ENCODE results near the gene WTAP.
"Not testable (repeated sequence)": the region's sequence is repeated elsewhere in the genome, so short reads cannot be mapped to it uniquely, and the experiment has no call there.

WTAP gene

DNA sequence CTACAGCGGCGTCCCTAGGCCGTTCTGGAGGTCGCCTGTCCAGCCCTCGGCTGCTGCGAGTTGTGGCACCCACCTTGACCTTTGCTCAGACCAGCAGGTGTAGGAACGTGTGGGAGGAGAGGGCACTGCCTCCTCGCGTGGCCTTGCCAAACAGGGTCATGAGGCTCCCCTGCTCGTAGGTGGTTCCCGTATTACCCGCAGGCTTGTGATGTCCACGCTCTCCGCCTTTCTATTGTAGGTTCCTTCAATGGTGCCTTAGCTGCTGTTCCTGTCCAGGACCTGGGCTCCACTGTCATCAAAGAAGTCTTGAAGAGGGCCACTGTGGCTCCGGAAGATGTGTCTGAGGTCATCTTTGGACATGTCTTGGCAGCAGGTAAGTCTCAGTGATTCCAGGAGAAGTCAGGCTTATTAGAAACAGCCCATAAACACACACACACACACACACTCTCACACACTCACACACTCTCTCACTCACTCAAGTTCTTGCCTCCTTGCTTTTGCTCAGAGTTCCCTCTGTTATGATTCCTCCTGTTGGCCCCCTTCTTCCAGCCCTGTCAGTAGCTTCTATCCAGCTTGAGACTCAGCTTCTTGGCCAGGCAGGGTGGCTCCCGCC is 35.5 kb downstream of the WTAP start:
- DNase-seq, result no peak

DNA sequence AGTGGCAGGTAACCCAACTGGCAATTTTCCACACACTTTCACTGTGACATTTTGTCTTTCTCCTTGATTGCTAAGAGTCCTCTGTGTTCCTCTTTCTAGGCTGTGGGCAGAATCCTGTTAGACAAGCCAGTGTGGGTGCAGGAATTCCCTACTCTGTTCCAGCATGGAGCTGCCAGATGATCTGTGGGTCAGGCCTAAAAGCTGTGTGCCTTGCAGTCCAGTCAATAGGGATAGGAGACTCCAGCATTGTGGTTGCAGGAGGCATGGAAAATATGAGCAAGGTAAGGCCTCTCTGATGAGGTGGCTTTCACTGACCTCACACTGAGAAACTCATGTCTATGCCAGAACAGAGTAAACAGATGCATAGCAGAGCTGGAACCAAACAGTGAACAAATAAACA is 39.6 kb downstream of the WTAP start:
- DNase-seq, result no peak

DNA sequence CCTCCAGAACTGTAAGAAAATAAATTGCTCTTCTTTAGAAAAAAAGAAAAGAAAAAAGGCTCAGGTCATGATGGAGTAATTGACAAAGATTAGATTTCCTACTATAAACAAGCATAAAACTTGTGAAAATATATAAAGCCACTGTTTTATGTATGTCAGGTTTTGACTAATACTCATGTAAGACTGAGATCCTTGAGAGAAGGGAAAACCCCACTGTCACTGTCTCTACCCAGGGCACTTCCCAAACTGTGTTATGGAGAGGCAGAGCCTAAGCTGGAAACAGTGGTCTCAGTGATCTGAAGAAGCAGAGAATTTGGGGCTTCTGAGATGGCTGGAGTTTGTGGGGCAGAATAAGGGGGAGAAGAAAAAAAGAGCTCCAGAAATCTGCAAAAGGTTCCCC is 42.2 kb downstream of the WTAP start:
- DNase-seq, result no peak

DNA sequence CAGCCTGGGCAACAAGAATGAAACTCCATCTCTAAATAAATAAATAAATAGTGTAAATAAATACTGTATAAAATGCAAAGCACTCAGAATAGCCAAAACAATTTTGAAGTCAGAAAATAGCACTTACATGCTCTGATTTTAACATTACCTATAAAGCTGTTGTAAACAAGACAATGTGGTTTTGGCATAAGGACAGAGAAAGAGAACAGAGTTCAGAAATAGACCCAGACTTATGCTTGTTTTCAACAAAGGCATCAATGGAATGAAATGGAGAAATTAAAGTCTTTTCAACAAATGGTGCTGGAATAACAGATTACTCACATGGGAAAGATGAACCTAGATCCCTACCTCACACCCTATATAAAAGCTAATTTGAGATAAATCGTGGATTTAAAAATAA is 44.9 kb downstream of the WTAP start:
- DNase-seq, result no peak

DNA sequence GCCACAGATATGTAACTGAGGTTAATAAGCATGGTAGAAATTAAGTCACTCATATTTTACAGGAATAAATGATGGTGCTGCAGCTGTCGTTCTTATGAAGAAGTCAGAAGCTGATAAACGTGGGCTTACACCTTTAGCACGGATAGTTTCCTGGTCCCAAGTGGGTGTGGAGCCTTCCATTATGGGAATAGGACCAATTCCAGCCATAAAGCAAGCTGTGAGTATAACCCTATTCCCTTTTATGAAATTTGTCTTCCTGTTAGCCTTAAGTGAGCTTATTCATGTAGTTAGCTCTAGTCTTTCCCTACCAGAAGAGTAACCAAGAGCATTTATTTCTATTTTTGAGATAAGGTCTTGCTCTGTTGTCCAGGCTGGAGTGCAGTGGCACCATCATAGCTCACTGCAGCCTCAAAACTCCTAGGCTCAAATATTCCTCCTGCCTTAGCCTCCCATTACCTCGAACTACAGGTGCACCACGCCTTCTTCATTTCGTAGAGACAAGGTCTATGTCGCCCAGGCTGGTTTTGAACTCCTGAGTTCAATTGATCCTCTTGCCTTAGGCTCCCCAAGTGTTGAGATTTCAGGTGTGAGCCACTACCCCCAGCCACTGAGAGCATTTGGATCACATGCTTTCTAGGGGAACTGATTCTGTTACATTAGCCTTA is 50.1 kb downstream of the WTAP start:
- no peak for DNase-seq

DNA sequence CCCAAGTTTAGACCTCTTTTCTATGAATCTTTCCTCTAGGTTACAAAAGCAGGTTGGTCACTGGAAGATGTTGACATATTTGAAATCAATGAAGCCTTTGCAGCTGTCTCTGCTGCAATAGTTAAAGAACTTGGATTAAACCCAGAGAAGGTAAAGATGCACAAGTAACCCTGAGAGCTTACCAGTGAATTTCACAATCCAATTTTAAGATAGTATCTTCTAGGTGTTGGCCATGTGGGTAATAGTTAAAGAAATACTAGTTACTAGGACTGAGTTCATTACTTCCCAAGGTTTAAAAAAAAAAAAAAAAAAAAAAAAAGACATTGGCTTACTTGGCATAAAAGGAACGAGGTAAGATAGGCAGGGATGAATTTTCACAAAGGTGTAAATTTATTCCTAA is 50.8 kb downstream of the WTAP start:
- no peak for DNase-seq

DNA sequence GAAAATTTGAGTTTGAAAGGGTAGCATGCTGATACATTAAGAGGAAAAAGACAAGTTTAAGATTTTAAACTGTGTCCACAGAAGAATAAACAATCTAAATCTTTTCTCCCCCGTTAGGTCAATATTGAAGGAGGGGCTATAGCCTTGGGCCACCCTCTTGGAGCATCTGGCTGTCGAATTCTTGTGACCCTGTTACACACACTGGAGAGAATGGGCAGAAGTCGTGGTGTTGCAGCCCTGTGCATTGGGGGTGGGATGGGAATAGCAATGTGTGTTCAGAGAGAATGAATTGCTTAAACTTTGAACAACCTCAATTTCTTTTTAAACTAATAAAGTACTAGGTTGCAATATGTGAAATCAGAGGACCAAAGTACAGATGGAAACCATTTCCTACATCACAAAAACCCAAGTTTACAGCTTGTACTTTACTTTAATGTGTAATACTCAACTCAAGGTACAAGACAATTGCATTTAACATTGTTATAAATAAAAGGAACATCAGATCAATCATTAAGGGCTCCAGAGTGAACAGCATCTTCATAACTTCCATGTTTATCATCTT is 51.3 kb downstream of the WTAP start:
- DNase-seq, result no peak

DNA sequence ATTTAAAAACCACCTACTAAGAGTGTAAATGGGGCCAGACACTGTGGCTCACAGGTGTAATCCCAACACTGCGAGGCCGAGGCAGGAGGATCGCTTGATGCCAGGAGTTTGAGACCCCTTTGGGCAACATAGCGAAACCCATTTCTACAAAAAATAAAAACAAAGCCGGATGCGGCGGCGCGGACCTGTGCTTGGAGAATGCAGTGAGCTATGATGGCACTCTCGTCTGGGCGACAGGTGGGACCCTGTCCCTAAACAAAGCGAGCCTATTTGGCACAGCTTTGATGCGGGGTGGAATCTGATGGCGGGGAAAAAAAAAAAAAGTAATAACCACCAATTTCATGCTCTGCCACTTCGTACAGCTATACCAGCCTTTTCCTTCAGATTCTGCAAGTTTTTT is 61.0 kb downstream of the WTAP start:
- no peak for DNase-seq

DNA sequence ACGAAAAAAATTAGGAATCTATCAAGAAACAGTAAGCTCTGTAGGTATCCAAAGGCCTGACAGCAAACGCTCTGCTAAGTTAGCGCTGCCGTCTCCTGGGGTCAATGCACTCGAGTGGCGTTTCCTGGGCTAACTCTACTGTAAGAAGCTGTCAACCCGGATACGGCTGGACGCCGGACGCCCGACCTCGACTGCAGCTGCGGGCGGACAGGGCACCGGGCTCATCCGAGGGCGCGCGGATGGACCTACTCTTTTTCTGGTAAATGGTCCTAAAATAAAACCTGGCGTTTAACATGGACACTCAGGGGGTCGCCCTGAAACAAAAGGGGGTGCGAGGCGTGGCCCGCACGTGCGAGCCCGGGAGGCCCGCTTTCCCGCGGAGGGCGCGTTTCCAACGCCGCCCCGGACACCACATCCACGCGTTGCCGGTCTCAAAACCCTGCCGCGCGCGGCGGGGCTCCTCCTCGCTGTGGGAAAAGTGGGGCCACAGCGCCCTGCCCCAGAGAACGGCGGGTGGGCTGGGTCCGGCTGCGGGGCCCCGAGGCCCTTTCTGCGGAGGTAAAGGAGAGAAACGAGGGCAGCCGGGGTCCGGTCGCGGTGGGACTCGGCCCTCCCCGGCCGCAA is 61.6 kb downstream of the WTAP start:
- DNase-seq, result no peak

DNA sequence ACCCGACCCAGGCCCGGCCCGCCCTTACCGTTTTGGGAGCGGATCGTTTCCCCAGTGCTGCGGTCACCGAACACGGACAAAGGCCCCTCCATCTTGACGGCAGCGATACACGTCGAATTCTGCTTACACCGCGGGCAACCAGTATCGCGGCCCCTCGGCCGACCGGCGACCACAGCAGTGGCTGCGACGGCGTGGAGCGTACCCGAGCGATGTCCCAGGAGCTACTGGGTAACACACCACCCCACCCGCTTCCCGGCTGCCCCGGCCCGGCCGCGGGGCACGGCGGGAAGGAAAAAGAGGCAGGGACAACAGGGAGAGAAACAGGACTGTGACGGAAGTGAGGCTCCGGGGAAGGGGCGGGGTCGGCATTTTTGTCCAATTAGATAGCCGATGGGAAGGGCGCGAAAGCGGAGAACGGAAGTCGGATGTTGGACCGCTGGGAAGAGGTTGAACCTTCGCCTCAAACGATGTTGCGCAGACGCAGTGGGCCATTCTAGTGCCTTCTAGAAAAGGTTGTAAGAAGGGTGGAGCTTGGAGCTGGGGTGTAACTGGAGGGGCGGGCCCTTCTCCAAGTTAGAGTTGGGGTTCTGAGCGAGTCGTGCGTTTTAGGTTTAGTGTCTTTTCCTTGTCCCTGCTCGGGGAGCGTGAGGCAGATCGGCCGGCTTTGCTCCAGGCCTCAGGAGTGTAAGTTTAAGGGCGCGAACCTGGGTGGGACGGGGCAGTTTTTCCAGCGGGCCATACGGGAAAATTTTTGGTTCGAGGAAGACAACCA is 62.3 kb downstream of the WTAP start, which contains the start of gene TCP1:
Gene TCP1 (minus strand): TSS at position 226 of the 772 bp plus-strand sequence. CDS start 134 bp downstream, at position 92.
- peak; percentile 100 for DNase-seq

DNA sequence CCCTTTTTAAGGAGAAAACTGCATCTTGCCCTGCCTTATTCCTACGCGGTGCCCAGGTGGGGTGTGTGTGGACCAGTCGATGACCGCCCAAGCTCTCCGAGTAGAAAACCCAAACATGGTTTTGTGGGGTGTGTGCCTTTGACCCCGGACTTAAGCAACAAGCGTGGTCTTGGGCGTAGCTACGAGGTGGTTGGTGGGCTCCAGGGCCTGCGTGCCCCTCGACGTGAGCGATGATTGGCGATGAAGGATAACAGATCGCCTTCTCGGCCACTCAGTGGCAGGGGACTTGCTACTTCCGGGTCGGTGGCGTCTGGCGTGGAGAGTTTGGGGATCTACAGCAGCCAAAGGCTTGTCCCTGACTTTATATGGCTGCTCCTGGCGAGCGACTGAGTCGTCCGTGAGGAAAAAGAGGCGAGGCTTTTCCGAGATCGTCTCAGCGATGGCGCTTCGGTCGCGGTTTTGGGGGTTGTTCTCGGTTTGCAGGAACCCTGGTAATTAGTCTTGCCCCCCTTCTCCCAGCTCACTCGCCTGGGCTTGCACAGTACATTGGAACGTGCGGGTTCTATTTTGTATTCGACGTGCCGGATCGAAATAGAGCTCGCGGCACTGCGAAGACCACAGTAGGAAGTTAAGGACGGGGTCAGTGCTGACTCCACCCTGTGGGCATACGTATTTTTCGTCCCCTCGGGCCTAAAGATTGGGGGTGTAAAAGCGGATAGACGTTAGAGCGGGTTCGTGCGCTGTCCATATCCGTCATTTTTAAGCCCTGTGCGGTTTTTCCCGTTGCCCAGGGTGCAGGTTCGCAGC is 63.0 kb downstream of the WTAP start, which contains the start of gene MRPL18:
Gene MRPL18 (plus strand): TSS at position 319 of the 807 bp plus-strand sequence. CDS start 121 bp downstream, at position 440.
- peak; percentile 97 for DNase-seq

DNA sequence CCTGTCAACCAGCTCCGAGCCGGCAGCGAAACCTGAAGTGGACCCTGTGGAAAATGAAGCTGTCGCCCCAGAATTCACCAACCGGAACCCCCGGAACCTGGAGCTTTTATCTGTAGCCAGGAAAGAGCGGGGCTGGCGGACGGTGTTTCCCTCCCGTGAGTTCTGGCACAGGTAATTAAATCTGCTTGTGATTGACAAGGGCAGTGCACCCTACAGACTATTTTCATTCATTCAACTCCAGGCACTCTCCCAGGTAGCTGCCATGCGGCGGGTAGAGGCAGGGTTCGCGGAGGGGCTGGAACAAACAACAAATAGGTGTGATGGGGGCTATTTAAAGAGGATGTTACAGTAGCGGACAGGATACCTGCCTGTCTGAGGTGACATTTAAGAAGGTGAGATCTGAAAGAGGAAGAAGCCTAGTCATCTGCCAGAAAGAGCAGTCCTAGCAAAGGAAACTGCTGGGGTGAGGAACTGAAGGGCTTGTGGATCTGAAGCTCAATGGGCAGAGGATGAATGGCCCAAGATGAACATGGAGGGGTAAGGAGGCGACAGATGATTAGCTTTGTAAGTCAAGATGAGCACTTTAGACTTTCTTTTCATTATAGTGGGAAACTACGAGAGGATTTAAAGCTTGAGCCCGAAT is 63.8 kb downstream of the WTAP start:
- DNase-seq, result peak; percentile 41

DNA sequence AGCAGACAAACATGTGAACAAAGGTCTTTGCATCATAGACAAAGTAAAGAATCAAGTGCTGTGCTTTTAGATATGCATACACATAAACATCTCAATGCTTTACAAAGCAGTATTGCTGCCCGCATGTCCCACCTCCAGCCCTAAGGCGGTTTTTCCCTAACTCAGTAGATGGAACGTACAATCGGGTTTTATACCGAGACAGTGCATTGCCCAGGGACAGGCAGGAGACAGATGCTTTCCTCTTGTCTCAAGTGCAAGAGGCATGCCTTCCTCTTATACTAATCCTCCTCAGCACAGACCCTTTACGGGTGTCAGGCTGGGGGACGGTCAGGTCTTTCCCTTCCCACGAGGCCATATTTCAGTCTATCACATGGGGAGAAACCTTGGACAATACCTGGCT is 67.7 kb downstream of the WTAP start:
- DNase-seq, result not testable (repeated sequence)

DNA sequence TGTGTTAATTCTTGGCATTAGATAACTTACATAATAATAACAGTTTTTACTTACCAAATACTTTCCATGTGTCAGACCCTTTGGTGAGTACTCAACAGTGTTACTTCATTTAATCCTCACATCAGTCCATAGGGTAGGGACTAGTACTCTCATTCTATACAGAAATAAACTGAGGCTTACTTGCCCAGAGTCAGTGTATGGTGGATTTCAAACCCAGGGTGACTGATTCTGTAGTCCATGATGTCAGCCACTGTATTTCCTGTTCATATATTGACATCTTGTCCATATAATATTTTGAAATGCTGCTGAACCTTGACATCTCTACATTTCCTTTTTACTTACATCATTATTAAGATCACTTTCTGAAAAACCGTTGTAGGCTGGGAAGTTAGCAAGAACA is 70.2 kb downstream of the WTAP start:
- DNase-seq, result no peak

DNA sequence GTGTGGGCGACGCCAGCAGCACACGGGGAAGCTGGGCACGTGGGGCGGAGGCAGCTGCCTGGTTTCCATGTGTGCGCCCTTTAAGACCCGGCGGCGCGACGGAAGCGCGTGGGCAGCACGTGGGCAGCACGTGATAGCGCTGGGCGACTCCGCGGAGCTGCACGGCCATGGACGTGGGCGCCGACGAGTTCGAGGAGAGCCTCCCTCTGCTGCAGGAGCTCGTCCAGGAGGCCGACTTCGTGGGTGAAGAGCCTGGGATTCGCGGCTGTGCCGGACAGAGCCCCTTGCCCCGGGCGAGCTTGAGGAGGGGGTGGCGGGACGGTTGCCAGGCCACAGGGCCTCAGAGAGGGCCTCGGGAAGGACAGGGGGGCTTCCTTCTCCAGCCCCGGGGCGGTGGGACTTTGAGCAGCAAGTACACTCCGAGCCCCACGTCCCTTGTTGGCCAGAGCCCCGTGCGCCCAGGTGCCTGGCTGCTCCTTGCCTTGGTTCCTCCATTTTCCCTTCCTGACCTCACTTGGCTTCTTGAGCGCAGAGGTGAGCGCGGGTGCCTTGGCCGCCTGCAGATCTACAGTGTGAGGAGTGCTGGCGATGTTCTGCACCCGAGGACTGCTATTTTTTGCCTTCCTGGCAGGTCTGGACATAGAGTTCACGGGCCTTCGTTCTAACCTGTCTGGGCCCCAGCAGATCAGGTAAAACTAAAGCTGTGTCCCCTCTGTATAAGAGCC is 73.0 kb downstream of the WTAP start, which contains the start of gene PNLDC1:
Gene PNLDC1 (plus strand): TSS at position 136 of the 725 bp plus-strand sequence. CDS start 32 bp downstream, at position 168.
- no peak for DNase-seq

DNA sequence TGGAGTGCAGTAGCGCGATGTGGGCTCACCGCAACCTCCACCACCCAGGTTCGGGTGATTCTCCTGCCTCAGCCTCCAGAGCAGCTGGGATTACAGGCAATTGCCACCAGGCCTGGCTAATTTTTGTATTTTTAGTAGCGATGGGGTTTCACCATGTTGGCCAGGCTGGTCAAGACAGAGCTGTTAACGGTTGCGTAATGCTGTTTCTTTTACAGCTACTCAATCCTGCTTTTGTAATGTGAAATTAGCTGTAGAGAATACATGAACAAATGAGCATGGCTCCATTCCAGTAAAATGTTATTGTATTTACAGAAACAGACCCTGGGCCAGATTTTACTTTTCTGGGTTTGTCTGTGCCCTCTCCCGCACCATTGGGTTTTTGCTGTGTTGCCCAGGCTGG is 74.6 kb downstream of the WTAP start:
- no peak for DNase-seq

DNA sequence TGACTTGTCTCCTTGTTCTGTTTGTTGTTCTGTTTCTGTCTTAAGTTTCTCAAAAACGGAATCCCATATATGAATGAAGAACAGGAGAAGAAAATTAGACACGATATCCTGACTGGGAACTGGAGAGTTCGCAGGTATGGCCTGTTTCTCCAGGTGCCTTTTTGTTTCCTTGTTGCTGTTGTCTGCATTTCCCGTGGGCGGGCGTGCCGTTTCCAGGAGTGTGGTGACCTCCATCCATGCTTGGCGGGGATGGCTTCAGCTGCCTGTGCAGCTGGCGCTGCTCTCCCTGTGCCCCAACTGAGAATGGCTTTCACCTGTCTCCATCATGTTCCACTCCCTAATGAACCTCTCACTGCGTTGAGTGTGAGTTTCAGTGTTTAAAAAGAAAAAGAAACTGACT is 77.2 kb downstream of the WTAP start:
- DNase-seq, result no peak

DNA sequence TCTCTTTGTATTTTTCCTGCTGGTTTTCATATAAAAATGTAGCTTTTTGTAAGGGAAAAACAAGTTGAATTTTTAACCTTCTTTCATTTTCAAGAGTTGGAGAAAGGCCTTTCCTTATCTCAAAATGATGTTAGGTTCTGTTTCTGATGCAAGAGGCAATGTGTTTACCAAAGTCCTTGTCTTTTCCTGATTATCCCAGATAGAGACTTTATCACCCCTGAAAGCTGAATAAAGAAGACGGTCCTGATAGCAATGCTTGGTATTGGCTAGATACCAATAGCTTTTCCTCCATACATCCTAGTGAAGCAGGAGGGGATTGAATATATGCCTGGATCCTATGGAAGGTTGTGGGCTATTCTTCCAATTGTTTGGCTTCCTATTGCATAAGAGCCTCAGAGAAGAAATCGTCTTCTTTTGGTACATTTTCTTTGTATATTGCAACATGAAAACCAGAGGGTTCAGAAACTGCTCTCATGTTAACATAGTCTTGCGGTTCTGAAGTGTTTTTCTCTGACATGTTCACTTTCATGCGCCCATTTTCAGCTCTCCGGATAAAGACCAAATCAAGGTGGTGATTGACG is 78.2 kb downstream of the WTAP start:
- DNase-seq, result no peak

Data from NCI-H2171 treated with DMSO at 0.1 percent for 48 hours (cell line).